Activated T-cell treated with anti-CD3 and anti-CD28 coated beads for 24 hours (primary cell): ENCODE data around the gene SH3BP5.

Experiments
- DNase-seq: peaks from one replicate; pipeline ENCODE4 v3.0.0-alpha.2; 2020; ENCODE audit warnings: low read depth

Gene SH3BP5

GRCh38 chr3:15347063-15347736 is 14.8 kb upstream of the SH3BP5 start:
- DNase-seq: no peak

GRCh38 chr3:15346516-15346915 is 14.1 kb upstream of the SH3BP5 start:
- no peak for DNase-seq

GRCh38 chr3:15345608-15346137 is 13.3 kb upstream of the SH3BP5 start:
- DNase-seq: no peak

GRCh38 chr3:15345066-15345607 is 12.8 kb upstream of the SH3BP5 start:
- no peak for DNase-seq

- DNase-seq: no peak
These were observed 10.6 kb upstream of the SH3BP5 start for GRCh38 chr3:15342945-15343344.

- DNase-seq: no peak
These were observed 9.9 kb upstream of the SH3BP5 start for GRCh38 chr3:15342246-15342645.

- no peak for DNase-seq
These were observed 8.8 kb upstream of the SH3BP5 start for GRCh38 chr3:15341030-15341726.

GRCh38 chr3:15339786-15340215 is 7.4 kb upstream of the SH3BP5 start:
- DNase-seq: no peak

- no peak for DNase-seq
These were observed 6.6 kb upstream of the SH3BP5 start for GRCh38 chr3:15339001-15339400.

- no peak for DNase-seq
These were observed 5.6 kb upstream of the SH3BP5 start for GRCh38 chr3:15337963-15338362.

- no peak for DNase-seq
These were observed 3.7 kb upstream of the SH3BP5 start for GRCh38 chr3:15336057-15336456.

- no peak for DNase-seq
These were observed 1.5 kb upstream of the SH3BP5 start for GRCh38 chr3:15333956-15334263.

- no peak for DNase-seq
These were observed 941 bp upstream of the SH3BP5 start for GRCh38 chr3:15333099-15333955.

- peak; percentile 18 for DNase-seq
These were observed 581 bp downstream of the SH3BP5 start for GRCh38 chr3:15331606-15332404.

- DNase-seq: no peak
These were observed 1.2 kb downstream of the SH3BP5 start for GRCh38 chr3:15331072-15331605.

GRCh38 chr3:15330031-15330596 is 2.3 kb downstream of the SH3BP5 start:
- DNase-seq: no peak

- DNase-seq: no peak
These were observed 3.1 kb downstream of the SH3BP5 start for GRCh38 chr3:15329046-15330005.

GRCh38 chr3:15327941-15328340 is 4.4 kb downstream of the SH3BP5 start:
- DNase-seq: no peak

GRCh38 chr3:15326673-15327072 is 5.7 kb downstream of the SH3BP5 start:
- no peak for DNase-seq

- DNase-seq: no peak
These were observed 6.3 kb downstream of the SH3BP5 start for GRCh38 chr3:15326037-15326436.
